Kidney tubule cell (primary cell): ENCODE results near the gene ZDHHC3.
A peak's percentile ranks its signal among the peaks of the same experiment; 100 is the strongest.

ENCODE experiments used
- DNase-seq: peaks from one replicate; pipeline ENCODE4 v3.0.0-alpha.2; 2018; ENCODE audit warnings: low spot score

The ZDHHC3 gene

DNA sequence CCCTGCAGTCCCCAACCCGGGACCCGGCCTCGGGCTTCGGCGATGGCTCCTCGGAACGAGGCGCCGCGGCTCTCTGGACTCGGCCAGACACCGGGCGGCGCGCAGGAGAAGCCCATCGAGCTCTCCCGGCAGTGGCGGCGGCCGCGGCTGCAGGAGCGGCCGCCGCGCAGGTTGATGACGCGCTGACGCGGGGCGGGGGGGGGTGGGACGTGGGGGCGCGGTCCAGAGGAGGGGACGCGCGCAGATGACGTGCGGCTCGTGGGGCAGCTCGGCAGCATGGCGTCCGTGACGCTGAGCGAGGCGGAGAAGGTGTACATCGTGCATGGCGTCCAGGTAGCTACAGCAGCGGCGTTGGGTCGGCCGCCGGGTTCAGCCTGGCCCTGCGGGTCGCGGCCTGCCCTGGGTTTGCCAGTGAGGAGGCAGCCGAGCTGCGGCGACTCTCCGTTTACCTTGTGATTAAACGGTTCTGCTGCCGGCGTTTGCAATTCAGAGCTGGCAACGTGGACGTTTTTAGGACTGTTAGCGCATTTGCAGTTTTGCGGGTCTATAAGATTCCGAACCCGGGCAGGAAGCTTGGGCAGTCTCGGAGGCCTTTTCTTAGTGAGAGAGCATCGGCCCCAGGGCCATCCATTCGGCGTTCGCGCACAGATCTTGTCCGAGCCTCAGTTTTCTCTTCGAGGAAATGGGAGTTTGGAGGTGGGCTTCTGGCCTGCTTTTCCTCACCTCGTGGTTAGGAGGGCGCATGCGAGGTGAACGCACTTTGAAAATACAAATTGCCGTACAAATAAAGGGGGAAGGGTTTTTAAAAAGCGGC is at the start of gene ZDHHC3, which contains the start of gene EXOSC7:
Gene ZDHHC3, minus strand, starts transcription at position 173 of the 814 bp plus-strand sequence. CDS start 16,738 bp downstream, outside the sequence.
Gene EXOSC7, plus strand, starts transcription at position 243 of the 814 bp plus-strand sequence. Its CDS starts 34 bp downstream, at position 277.
- peak; percentile 86 for DNase-seq

GRCh38 chr3:45024542-45025255 is 48.7 kb upstream of the ZDHHC3 start:
- peak; percentile 39 for DNase-seq

DNA sequence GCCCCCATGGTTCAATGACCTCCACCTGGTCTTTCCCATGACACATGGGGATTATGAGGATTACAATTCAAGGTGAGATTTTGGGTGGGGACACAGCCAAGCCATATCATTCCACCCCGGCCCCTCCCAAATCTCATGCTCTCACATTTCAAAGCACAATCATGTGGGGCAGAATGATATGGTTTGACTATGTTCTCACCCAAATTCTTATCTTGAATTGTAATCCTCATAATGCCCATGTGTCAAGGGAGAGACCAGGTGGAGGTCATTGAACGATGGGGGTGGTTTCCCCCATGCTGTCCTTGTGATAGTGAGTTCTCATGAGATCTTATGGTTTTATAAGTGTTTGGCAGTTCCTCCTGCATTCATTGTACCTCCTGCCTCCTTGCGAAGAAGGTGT is 47.7 kb upstream of the ZDHHC3 start:
- DNase-seq: no peak

DNA sequence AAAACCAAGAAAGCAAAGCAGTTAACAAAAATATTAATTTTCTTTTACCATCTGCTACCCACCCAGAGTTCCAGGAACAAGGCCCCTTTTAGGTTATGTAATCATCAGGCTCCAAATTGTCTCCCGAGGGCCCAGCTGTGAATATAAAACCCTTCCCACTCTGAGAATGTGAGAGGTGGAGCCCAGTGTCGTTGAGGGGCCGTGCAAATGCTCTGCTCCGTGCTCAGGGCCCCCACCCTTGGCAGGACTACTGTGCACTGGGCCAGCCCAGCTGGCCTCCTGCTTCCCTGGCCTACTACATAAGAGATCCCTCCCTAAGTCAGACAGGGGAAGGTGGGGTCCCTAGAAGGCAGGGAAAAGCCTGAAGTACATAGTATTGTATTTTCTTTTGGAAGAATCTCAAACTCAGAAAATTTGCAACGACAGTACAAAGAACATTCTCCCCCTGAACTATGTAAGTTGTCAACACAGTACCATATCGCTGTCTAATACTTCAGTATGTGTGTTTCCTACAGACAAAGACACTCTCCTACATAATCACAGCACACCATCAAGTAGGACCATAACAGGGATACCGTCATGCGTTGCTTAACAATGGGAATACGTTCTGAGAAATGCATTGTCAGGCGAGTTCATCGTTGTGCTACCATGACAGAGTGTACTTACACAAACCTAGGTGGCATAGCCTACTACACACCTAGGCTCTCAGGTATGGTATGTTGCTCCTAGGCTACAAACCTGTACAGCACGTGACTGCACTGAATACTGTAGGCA is 45.7 kb upstream of the ZDHHC3 start:
- DNase-seq: no peak

GRCh38 chr3:45020534-45020933 is 44.6 kb upstream of the ZDHHC3 start:
- DNase-seq: no peak

- DNase-seq: no peak
Observed at GRCh38 chr3:45017821-45018220, 41.8 kb upstream of the ZDHHC3 start.

DNA sequence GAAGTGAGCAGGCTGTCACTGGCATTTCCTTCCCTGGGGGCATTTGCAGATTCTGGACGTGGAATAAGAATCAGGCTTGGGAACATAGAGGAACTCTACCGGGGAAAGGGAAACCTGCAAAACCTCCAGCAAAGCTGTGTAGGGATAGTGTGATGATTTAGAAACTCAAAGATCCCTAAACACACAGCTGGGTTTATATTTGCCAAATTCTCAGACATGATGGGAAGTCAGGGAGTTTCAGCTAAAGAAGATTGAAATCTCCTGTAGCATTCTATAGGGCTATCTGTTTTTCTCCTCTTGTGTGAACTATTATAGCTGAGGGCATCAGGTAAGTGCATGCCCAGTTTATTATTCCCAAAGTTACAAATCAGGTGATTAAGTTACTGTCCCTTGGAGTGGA is 40.9 kb upstream of the ZDHHC3 start:
- no peak for DNase-seq

DNA sequence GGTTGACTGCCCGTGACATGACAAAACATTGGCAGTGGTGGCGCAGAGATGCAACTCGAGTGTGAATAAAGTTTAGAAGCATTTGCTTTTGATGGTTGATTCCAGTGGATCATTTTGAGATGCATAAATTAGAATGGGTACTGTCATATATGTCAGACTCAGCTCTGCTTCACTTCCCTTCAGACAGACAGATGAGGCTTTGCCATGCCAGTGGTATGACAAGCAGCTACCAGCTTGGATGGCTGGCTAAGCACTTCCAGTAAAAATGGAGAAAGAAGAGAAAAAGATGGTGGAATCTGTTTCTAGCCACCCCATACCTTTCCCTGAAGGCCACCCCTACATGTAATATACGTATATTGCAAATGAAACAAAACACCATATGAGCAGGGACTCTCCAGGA is 36.6 kb upstream of the ZDHHC3 start:
- peak; percentile 49 for DNase-seq

DNA sequence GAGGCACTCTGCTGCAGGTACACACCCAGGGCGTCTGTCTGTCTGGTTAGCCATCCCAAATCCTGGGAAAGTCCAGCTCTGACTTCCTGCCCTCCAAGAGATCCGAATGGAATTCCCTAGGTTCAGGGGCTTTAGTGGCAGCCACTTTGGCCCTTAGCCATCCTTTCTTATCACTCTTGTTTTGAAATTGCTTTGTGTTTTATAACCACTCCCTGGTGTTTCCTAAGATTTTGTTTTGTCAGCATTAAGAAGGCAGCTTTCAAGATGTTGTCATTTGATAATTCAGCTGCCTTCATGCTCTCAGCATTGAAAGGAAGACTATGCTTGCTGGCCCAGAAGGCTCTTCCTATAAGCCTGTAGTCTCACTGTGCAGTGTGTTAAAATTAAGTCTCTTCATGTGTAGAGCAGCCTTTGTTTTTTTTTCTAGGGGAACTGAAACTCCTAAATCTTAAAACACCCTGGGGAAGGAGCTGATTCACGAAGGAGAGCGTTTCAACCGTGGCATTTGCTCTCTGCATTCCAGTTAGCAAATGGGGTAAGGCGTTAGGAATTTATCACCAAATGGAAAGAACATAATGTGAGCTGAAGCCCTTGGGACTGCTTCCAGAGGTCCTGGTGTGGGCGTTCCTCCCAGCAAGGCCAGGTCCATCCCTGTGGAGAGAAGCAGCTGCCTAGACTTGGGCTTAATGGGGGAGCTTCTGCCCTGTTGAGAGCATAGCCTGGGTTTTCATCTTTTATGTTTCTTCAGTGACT is 36.0 kb upstream of the ZDHHC3 start:
- DNase-seq: peak; percentile 91

DNA sequence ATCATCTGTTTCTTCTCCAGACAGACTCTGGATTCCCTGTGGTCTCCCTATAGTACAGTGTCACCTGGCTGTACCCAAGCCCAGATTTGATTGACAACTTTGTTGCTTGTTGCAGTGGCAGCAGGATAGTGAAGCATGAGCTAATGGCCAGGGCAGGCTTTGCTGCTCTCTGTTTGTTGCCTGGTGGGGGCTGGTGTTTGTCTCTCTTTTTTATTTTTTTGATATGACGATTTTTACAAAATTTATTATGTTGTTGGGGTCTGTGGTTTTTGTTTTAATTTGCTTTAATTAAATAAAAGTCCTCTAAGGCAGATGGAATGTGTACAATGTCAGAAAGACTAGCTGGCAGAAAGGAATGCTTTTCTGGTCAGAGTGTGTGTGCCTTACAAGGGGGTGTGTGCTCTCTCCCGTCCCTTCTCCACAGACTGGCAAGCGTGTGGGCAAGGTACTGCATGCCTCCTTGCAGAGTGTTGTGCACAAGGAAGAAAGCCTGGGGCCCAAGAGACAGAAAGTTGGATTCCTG is 34.9 kb upstream of the ZDHHC3 start:
- peak; percentile 94 for DNase-seq

DNA sequence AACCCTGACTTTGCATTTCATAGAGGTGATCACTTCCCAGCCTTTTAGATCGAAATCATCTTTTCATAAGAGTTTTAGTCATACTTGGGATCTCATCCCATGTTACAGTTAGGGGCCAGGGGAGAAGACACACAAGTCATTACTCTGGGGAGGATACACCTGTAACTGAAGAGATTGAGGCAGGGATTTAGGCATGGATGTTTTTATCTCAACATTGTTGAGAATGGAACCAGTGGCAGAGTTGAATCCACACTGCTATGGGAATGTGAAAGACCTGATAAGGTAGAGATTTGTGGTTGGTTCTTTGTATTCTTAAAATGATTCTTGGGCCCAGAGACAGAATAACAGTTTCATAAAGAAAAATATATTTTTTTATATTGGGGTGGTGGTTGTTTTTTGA is 33.9 kb upstream of the ZDHHC3 start:
- no peak for DNase-seq

DNA sequence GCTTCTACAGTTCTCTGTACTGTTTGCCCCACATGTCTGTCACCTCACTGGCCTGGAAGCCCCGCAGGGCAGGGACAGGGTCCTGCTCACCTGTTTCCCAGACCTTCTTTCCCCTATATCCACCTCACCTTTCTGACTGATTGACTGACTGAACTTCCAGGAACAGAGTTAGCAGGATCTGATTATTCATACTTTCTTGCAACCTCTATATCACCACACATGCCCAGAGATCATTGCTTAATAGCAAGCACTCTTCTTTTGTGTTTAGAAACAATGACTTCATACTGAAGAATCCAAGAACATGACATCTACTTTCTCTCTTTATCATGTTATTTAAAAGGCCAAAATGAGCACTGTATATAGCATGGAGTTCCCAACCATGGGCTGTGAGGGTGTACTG is 32.1 kb upstream of the ZDHHC3 start:
- peak; percentile 47 for DNase-seq

- DNase-seq: no peak
Observed at GRCh38 chr3:45007091-45007490, 31.1 kb upstream of the ZDHHC3 start.

DNA sequence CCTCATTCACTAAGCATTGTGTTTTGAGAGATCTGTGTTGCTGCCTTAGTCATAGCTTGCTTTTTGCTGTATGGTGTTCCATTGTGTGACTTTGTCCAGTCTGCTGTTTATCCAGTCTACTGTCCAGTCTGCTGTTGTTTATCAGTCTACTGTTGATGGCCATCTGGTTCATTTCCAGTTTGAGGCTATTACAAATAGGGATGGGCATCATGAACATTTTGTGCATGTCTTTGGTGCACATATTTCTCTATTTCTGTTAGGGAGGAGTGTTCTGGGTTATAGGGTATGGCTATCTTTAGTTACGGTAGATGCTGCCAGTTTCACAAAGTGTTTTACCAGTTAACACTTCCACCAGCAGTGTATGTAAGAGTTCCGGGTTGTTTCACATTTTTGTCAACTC is 27.9 kb upstream of the ZDHHC3 start:
- no peak for DNase-seq

- DNase-seq: no peak
Observed at GRCh38 chr3:45003406-45003805, 27.4 kb upstream of the ZDHHC3 start.

DNA sequence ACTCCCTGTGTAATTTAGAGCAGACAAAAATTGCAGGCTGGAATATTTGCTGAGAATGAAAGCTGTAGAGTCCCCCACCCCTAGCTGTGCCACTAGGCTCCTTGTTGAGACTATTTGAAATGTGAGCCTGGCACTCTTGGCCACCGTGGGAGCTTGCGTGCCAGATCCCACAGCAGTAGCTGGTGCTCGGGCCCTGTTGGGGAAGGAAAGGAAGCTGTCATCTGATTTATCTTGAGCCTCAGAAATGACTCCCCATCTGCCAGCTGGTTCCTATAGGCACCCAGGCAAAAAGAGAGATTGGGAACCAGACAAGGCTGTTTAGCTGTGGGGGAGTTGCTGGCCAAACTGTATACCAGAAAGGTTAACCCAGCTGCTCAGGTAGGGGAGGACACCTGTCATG is 26.7 kb upstream of the ZDHHC3 start:
- no peak for DNase-seq

DNA sequence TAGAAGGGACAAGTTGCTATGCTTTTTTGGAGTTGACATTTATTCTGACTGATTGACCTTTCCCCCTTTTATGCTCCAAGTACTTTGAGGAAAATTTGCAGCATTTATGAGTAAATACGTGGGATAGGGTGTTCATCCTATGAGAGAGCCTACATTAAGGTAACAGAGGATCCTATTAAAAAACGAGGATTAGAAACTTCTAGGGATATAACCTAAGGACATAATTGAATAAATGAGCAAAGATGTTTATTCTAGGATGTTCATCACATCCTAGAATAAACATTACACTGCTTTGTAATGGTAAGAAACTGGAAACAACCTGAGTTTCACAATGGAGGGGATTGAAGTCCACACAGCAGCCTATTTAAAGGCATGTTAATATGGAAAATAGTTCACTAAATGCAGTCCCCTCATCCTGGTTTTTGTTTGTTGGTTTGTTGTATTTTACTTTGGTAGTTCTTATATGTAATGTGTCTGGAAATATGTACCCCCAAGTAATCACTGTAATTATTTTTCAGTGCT is 26.2 kb upstream of the ZDHHC3 start:
- DNase-seq: no peak

DNA sequence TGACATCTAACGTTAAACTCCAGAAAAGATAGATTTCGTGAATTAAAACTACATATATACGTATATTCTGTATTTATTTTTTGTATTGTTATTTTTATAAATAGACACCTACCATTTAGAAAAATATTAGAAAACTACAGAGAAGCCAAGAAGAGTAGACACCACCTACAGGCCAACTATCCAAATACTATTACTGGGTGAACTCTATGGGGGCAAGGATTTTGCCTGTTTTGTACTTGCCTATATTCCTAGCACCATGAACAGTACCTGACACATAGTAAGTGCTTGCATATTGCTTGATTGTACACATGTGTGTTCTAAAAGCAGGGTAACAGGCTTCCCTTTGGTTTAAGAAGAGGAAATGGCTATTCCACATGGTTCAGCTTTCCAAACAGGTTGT is 25.8 kb upstream of the ZDHHC3 start:
- DNase-seq: no peak

DNA sequence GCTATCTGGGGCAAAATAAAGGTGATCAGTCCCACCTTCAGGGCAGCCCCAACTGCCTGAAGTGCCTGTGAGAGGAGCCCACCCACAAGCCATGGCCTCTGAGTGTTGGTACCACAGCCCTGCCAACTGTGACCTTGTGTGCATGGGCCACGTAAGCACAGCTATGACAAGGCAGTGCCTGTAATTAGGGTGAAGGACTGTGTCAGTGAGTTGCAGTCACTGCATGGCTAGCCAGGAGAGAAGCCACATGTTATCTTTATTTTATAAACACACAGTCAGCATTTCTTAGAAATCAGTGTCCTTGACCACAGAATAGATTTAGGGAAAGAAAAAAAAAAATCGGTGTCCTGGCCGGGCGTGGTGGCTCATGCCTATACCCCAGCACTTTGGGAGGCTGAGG is 24.8 kb upstream of the ZDHHC3 start:
- DNase-seq: no peak

GRCh38 chr3:44999782-45000181 is 23.8 kb upstream of the ZDHHC3 start:
- DNase-seq: no peak

- peak; percentile 23 for DNase-seq
Observed at GRCh38 chr3:44996556-44996969, 20.6 kb upstream of the ZDHHC3 start.
